HL-60/S4 treated with retinoic acid at 250 ng/mL for 4 days and 3 days (cell line): ENCODE data around the gene MTHFD1L.

Experiments used
- in situ Hi-C: fragments of 300-500 bp; cut with MboI; formaldehyde crosslinking; loops from 2 replicates; pipeline ENCODE4 v1.7.0; 2022; ENCODE audit warnings: low sequenced_read_pairs

MTHFD1L gene

GRCh38 chr6:150865043-150865405, 478 bp upstream of the MTHFD1L start:
- in situ Hi-C loops = no loop called here

- in situ Hi-C loops = no loop called here
These were observed 867 bp downstream of the MTHFD1L start for GRCh38 chr6:150866147-150866990.

DNA sequence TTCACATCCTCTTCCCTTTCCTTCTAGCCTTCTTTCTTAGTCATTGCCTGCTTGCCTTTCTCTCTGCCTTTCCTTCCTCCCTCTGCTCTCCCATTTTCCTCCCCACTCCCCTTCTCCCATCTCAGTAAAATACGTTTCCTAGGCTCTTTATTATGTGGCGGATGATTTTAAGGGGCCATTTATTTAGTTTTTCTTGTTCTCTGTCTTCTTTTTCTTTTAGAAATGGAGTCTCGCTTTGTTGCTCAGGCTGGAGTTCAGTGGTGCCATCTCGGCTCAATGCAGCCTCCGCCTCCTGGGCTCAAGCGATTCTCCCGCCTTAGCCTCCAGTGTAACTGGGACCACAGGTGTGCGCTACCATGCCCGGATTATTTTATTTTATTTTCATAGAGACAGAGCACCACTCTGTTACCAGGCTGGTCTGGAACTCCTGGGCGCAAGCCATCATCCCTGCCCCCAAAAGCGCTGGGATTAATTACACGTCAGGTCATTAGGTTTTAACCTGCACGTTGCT, 1.5 kb downstream of the MTHFD1L start:
- in situ Hi-C loops = no loop called here

- in situ Hi-C loops = no loop called here
These were observed 3.3 kb downstream of the MTHFD1L start for GRCh38 chr6:150868759-150869158.

- in situ Hi-C loops = no loop called here
These were observed 8.7 kb downstream of the MTHFD1L start for GRCh38 chr6:150874179-150874578.

DNA sequence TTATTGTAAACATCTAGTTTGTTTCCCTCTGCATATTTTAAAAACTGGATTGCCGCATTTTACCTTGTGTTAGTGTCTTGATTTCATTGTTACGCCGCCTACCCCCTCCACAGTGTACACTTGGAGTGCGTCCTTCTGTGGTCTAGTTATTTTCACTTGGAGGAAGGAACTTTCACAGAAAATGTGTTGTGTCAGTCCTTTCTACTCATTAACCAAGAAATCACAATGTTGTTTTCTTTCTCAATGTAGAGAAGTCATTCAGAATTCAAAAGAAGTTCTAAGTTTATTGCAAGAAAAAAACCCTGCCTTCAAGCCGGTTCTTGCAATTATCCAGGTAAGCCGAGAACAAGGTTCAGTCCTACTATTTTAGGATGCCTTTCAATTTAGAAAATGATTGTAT, 10.3 kb downstream of the MTHFD1L start:
- in situ Hi-C loops = no loop called here

DNA sequence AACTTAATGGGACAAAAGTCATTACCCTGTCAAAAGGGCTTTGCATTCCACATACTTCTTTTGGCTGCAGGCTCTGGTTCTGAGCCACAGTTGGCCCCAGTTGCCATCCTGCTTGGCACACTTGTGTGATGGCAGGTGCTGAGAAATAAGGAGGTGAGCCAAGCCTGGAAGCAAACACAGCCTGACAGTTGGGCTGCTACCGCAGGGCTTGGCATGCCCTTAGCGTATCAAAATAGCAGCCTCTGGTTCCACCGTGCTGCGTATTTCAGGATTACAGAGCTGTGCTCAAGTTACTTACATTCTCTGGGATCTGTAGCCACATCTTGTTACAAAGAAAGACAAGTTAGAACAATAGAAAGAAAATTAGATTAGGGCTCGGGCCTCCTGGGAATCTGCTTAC, 11.1 kb downstream of the MTHFD1L start:
- in situ Hi-C loops = no loop called here

DNA sequence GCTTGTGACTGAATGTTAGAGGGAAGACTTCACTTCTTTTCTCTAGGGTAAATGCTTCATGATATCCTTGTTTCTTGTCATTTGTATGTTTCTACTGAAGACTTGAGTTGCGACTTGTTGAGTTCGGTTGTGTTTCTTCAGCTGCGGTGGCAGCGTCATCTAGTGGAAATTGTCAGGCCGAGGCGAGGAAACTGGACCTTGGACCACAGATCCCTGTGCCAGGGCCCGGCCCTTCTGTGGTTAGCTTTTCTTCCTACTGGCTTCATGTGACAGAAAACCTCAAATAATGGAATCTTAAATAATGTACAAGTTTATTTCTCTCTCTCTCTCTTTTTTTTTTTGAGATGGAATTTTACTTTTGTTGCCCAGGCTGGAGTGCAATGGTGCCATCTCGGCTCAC, 12.4 kb downstream of the MTHFD1L start:
- in situ Hi-C loops = no loop called here

- in situ Hi-C loops = no loop called here
These were observed 13.1 kb downstream of the MTHFD1L start for GRCh38 chr6:150878347-150879213.

DNA sequence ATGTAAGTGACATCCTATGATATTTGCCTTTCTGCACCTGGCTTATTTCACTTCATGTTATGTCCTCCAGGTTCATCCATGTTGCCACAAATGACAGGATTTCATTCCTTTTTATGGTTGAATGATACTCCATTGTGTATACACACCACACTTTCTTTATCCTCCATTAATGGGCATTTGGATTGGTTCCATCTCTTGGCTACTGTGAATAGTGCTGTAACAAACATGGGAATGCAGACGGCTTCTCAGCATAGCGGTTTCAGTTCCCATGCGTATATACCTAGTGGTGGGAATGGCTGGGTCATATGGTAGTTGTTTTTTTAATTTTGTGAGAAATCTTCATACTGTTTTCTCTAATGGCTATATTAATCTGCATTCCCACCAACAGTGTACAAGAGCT, 14.8 kb downstream of the MTHFD1L start:
- in situ Hi-C loops = no loop called here

GRCh38 chr6:150881911-150882481, 16.5 kb downstream of the MTHFD1L start:
- in situ Hi-C loops = no loop called here

DNA sequence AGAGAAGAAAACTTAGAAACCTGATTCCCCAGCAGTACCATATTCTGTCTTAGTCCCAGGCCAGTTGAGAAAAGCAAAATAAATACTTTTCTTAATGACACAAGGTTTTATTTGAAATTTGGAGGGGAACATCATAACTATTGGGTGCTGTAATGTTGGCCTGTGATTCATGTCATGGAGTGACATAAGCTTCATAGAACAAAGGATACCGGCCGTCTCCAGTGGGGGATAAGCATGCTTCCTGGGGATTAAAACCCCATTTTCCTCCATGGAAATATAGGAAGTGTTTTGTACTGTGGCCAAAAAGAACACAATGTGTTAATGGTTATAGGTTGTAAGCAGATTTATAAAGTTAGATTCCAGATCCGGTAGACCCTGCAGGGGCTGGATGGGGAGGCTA, 18.0 kb downstream of the MTHFD1L start:
- in situ Hi-C loops = no loop called here

GRCh38 chr6:150886155-150886554, 20.7 kb downstream of the MTHFD1L start:
- in situ Hi-C loops = no loop called here

- in situ Hi-C loops = no loop called here
These were observed 22.6 kb downstream of the MTHFD1L start for GRCh38 chr6:150887978-150888563.

DNA sequence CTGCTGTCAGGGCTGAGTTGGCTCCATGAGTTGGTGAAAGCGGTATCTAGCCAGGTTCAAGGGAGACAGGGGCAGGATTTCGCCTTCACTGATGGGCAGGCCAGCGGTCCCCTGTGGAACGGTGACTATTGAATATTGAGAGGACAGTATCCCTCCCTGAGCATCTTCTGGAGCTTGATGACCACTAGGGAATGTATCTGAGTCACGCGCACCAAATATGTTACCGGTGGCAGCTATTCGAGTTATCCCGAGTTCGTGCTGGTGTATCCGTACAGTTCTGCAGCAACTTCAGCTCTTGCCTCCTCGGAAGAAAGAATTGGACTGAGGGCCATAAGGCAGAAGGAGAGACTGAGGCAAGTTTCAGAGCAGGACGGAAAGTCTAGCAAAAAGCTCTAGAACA, 24.8 kb downstream of the MTHFD1L start:
- in situ Hi-C loops = loop anchor here (5.0 kb wide), 1 partner anchor 442 kb away; no protein-coding TSS in a partner anchor

GRCh38 chr6:150891888-150892485, 26.5 kb downstream of the MTHFD1L start:
- in situ Hi-C loops = loop anchor here (5.0 kb wide), 1 partner anchor 440 kb away; no protein-coding TSS in a partner anchor

DNA sequence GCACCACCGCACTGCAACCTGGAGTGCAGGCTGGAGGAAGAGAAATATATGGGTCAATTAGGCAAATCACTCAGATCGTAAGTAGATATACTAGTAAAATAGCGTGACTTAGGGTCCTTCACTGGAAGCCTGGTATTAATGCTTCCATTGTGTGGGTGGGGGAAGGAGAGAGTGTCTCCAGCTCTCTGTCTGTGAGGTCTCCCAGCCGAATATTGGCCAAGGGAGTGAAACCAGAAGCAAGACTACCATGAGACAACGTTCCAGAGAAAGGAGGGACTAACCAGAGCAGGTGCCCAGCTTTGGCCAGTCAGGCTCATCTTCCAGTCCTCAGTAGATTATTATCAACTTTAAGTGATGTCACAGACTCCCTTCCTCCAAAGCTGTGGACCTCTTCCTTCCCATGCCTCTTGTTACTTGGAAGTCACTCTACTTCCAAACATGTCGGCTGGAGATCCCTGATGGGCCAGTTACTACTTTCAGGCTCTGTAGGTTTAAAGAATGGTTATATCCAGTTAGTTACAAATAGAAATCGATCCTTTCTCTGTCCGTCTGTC, 28.8 kb downstream of the MTHFD1L start:
- in situ Hi-C loops = loop anchor here (5.0 kb wide), 1 partner anchor 438 kb away; no protein-coding TSS in a partner anchor

- in situ Hi-C loops = loop anchor here (5.0 kb wide), 1 partner anchor 437 kb away; no protein-coding TSS in a partner anchor
These were observed 29.5 kb downstream of the MTHFD1L start for GRCh38 chr6:150894935-150895552.

- in situ Hi-C loops = no loop called here
These were observed 30.6 kb downstream of the MTHFD1L start for GRCh38 chr6:150895928-150896632.
